ENCODE results near the gene MSRB3. TPM values are rescaled to one million over a fixed set of nuclear protein-coding genes. Genes with fewer than 3 reads are reported as not detected.

Gene MSRB3
- polyA plus RNA-seq, 1 of the 3 experiments (the other 2 are of a cell fraction) = 24.3 TPM

DNA sequence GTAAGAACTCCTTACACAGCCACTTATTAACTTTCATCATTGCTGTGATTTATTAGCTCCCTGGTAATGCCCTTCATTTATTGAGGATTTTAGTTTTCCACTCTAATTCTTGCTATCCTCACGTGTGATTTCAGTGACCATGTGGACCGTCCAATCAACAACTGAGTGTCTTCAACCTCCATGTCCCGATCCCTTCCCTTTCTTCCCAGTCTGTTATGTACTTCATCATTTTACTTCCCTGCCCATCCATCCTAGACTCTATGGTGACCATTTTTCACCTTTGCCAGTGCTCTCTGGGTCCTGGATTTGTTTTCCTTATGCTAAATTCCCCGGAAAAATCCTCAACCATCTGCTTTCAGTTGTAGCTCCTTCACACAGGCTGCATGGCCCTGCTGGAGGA lies 111.0 kb downstream of the MSRB3 start:
- H3K4me1 ChIP-seq (ENCODE audit: control insufficient read depth in 1 of 2, insufficient read depth in 2 of 2, low read depth in 1 of 2, low read length in 1 of 2) = no peaks in the 10 kb centered on the region; a peak in 2 of 4 replicates

DNA sequence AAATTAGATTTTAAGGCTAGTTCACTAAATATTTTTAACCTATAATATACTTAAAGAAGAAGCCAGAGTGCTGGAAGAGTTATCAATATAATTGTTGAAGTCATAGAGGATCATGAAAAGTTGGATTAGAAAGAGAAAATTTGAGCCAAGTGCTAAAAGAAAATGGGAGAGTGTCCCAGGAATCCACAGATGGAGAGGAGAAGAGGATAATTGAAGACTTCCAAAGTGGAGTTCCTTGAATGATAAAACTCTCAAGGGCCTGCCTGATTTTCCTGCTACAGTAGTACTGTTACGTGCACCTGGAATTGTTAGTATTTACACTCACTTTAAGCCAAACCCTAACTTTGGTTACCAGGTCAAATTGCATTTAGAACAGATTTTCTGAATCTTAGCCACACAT lies 113.2 kb downstream of the MSRB3 start:
- Histone ChIP-seq H3K4me3 (ENCODE audit: low read depth in 2 of 2, low read length in 1 of 2) (no peak overlapping the region), H3K27ac (ENCODE audit: low read depth in 2 of 2, low read length in 1 of 2) (no peak overlapping the region), H3K4me1 (ENCODE audit: control insufficient read depth in 1 of 2, insufficient read depth in 2 of 2, low read depth in 1 of 2, low read length in 1 of 2) (no peaks in the 10 kb centered on the region; a peak in 1 of 4 replicates), H3K4me2 (no peak overlapping the region), H2AFZ (ENCODE audit: low read depth) (no peak overlapping the region), H3K27me3 (ENCODE audit: insufficient read depth) (no peaks in the 10 kb centered on the region), H3F3A (replicated peaks; ENCODE audit: insufficient read depth) (peaks cover 9% of the 10 kb centered on the region), H3K9me2 (no peaks in the 10 kb centered on the region), H3K9ac (no peak overlapping the region), H3K9me3 (peaks cover 22% of the 10 kb centered on the region), H3K36me3 (replicated peaks in 1 of 2; ENCODE audit: control insufficient read depth in 1 of 2, insufficient read depth in 2 of 2, low read length in 1 of 2) (peaks cover 0 to 47% of the 10 kb centered on the region in 2 experiments), H4K20me1 (ENCODE audit: insufficient read depth) (no peaks in the 10 kb centered on the region), H3K79me2 (ENCODE audit: insufficient read depth) (no peaks in the 10 kb centered on the region)
- no peak for DNase-seq
- WGBS (ENCODE audit: low lambda C conversion rate) = 76% methylated on average over 1 of the region's 1 CpG
- ChIA-PET POLR2A (no interaction called here), CTCF (no interaction called here)
- TF ChIP-seq RCOR1 (IDR thresholded peaks at IDR 0.05; ENCODE audit: low read length) (no peak), FOXJ3 (CRISPR knock-in tag; IDR thresholded peaks at IDR 0.05) (no peak), RFX5 (IDR thresholded peaks at IDR 0.05; ENCODE audit: low read length) (no peak), FOXM1 (IDR thresholded peaks at IDR 0.05; ENCODE audit: low read depth) (no peak), GATA2 (CRISPR knock-in tag; IDR thresholded peaks at IDR 0.05) (no peak), CHD2 (IDR thresholded peaks at IDR 0.05; ENCODE audit: low read length, partially characterized antibody) (no peak), YY1 (IDR thresholded peaks at IDR 0.05; ENCODE audit: low read depth) (no peak), JUND (IDR thresholded peaks at IDR 0.05) (no peak), NFIC (IDR thresholded peaks at IDR 0.05; ENCODE audit: borderline replicate concordance) (no peak), TAF1 (IDR thresholded peaks at IDR 0.05; ENCODE audit: borderline replicate concordance, low read depth, low read length) (no peak), POLR2AphosphoS5 (IDR thresholded peaks at IDR 0.05; ENCODE audit: low read depth, low read length) (no peak)
- TF ChIP-seq, protein P1, sequence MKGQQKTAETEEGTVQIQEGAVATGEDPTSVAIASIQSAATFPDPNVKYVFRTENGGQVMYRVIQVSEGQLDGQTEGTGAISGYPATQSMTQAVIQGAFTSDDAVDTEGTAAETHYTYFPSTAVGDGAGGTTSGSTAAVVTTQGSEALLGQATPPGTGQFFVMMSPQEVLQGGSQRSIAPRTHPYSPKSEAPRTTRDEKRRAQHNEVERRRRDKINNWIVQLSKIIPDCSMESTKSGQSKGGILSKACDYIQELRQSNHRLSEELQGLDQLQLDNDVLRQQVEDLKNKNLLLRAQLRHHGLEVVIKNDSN (IDR thresholded peaks at IDR 0.05; ENCODE audit: borderline replicate concordance, low read depth) = no peak
- TF ChIP-seq, protein P2, sequence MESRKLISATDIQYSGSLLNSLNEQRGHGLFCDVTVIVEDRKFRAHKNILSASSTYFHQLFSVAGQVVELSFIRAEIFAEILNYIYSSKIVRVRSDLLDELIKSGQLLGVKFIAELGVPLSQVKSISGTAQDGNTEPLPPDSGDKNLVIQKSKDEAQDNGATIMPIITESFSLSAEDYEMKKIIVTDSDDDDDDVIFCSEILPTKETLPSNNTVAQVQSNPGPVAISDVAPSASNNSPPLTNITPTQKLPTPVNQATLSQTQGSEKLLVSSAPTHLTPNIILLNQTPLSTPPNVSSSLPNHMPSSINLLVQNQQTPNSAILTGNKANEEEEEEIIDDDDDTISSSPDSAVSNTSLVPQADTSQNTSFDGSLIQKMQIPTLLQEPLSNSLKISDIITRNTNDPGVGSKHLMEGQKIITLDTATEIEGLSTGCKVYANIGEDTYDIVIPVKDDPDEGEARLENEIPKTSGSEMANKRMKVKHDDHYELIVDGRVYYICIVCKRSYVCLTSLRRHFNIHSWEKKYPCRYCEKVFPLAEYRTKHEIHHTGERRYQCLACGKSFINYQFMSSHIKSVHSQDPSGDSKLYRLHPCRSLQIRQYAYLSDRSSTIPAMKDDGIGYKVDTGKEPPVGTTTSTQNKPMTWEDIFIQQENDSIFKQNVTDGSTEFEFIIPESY (IDR thresholded peaks at IDR 0.05; ENCODE audit: borderline replicate concordance, low read depth) = no peak

More for the DNA sequence above, 111.0 kb downstream of the MSRB3 start:
- H3K4me2 ChIP-seq = no peak overlapping the region
- TF ChIP-seq RCOR1 (IDR thresholded peaks at IDR 0.05; ENCODE audit: low read length) (no peak), MXI1 (IDR thresholded peaks at IDR 0.05; ENCODE audit: low read depth, low read length) (no peak), GATA2 (CRISPR knock-in tag; IDR thresholded peaks at IDR 0.05) (no peak), CHD2 (IDR thresholded peaks at IDR 0.05; ENCODE audit: low read length, partially characterized antibody) (no peak)
- WGBS (ENCODE audit: low lambda C conversion rate) = 37% methylated on average over 4 of the region's 4 CpGs
- DNase-seq = no peak
- no peaks in the 10 kb centered on the region for H3K9me2 ChIP-seq
- no peak overlapping the region for H3K27ac ChIP-seq (ENCODE audit: low read depth in 2 of 2, low read length in 1 of 2)
- ChIA-PET CTCF (no interaction called here), POLR2A (no interaction called here)
- no peaks in the 10 kb centered on the region for H3K79me2 ChIP-seq (ENCODE audit: insufficient read depth)
- H4K20me1 ChIP-seq (ENCODE audit: insufficient read depth) = no peaks in the 10 kb centered on the region
- H3K4me3 ChIP-seq (ENCODE audit: low read depth in 2 of 2, low read length in 1 of 2) = no peak overlapping the region
- peaks cover 0 to 42% of the 10 kb centered on the region in 2 experiments for H3K36me3 ChIP-seq (replicated peaks in 1 of 2; ENCODE audit: control insufficient read depth in 1 of 2, insufficient read depth in 2 of 2, low read length in 1 of 2)
- H3K9ac ChIP-seq = no peak overlapping the region
- H3K27me3 ChIP-seq (ENCODE audit: insufficient read depth) = no peaks in the 10 kb centered on the region
- H3K9me3 ChIP-seq = peaks cover 14% of the 10 kb centered on the region
- peaks cover 5% of the 10 kb centered on the region for H3F3A ChIP-seq (replicated peaks; ENCODE audit: insufficient read depth)
- no peak overlapping the region for H2AFZ ChIP-seq (ENCODE audit: low read depth)
